HEK293 (cell line): ENCODE data around the gene RACK1.

Source experiments
- KLF10 ChIP-seq: fragments of 450-650 bp; IDR thresholded peaks from 2 replicates; pipeline ENCODE4 v1.5.1; 2018; ENCODE audit warnings: missing biosample characterization, mild to moderate bottlenecking, missing genetic modification characterization
- KLF16 ChIP-seq: fragments of 450-650 bp; formaldehyde crosslinking; IDR thresholded peaks from 2 replicates; pipeline ENCODE4 v1.5.1; 2017; ENCODE audit warnings: missing biosample characterization, missing genetic modification characterization
- KLF8 ChIP-seq: fragments of 450-650 bp; formaldehyde crosslinking; IDR thresholded peaks from 2 replicates; pipeline ENCODE4 v1.5.1; 2016; ENCODE audit warnings: missing biosample characterization, missing genetic modification characterization
- TRIM28 ChIP-seq: IDR thresholded peaks from 2 replicates; pipeline ENCODE4 v1.6.1; 2011; ENCODE audit warnings: low read length, control low read depth, borderline replicate concordance
- ZBTB11 ChIP-seq: fragments of 450-650 bp; formaldehyde crosslinking; conservative IDR thresholded peaks from 2 replicates; pipeline ENCODE4 v1.5.1; 2016; ENCODE audit warnings: low read depth, missing biosample characterization, missing genetic modification characterization
- ZBTB17 ChIP-seq: fragments of 450-650 bp; formaldehyde crosslinking; IDR thresholded peaks from 2 replicates; pipeline ENCODE4 v1.5.1; 2016; ENCODE audit warnings: missing biosample characterization, missing genetic modification characterization
- ZBTB6 ChIP-seq: fragments of 450-650 bp; formaldehyde crosslinking; IDR thresholded peaks from 2 replicates; pipeline ENCODE4 v1.5.1; 2017; ENCODE audit warnings: missing biosample characterization, missing genetic modification characterization
- ZBTB8A ChIP-seq: fragments of 450-650 bp; formaldehyde crosslinking; IDR thresholded peaks from 2 replicates; pipeline ENCODE4 v1.5.1; 2016; ENCODE audit warnings: missing biosample characterization, missing genetic modification characterization
- ZNF148 ChIP-seq: fragments of 450-650 bp; formaldehyde crosslinking; IDR thresholded peaks from 2 replicates; pipeline ENCODE4 v1.5.0; 2017; ENCODE audit warnings: missing biosample characterization, missing genetic modification characterization, borderline replicate concordance
- ZNF221 ChIP-seq: fragments of 450-650 bp; formaldehyde crosslinking; IDR thresholded peaks from 2 replicates; pipeline ENCODE4 v1.5.1; 2017; ENCODE audit warnings: missing biosample characterization, missing genetic modification characterization, borderline replicate concordance
- ZNF341 ChIP-seq: fragments of 450-650 bp; formaldehyde crosslinking; IDR thresholded peaks from 2 replicates; pipeline ENCODE4; 2016; ENCODE audit warnings: low read depth, missing biosample characterization, missing genetic modification characterization
- ZNF366 ChIP-seq: fragments of 450-650 bp; formaldehyde crosslinking; conservative IDR thresholded peaks from 2 replicates; pipeline ENCODE4 v1.5.1; 2016; ENCODE audit warnings: missing biosample characterization, missing genetic modification characterization
- ZNF391 ChIP-seq: fragments of 450-650 bp; formaldehyde crosslinking; IDR thresholded peaks from 2 replicates; pipeline ENCODE4 v1.5.1; 2016; ENCODE audit warnings: low read depth, missing biosample characterization, missing genetic modification characterization, borderline replicate concordance
- ZNF449 ChIP-seq: fragments of 450-650 bp; formaldehyde crosslinking; IDR thresholded peaks from 2 replicates; pipeline ENCODE4 v1.5.1; 2017; ENCODE audit warnings: missing biosample characterization, mild to moderate bottlenecking, missing genetic modification characterization, moderate library complexity
- ZNF600 ChIP-seq: fragments of 450-650 bp; formaldehyde crosslinking; IDR thresholded peaks from 2 replicates; pipeline ENCODE4 v1.5.1; 2016; ENCODE audit warnings: missing biosample characterization, missing genetic modification characterization
- ZNF610 ChIP-seq: fragments of 450-650 bp; formaldehyde crosslinking; IDR thresholded peaks from 2 replicates; pipeline ENCODE4 v1.5.1; 2016; ENCODE audit warnings: missing biosample characterization, missing genetic modification characterization, borderline replicate concordance
- ZNF707 ChIP-seq: fragments of 450-650 bp; formaldehyde crosslinking; IDR thresholded peaks from 2 replicates; pipeline ENCODE4 v1.5.1; 2016; ENCODE audit warnings: missing biosample characterization, missing genetic modification characterization
- ZNF792 ChIP-seq: fragments of 450-650 bp; formaldehyde crosslinking; IDR thresholded peaks from 2 replicates; pipeline ENCODE4 v1.5.1; 2016; ENCODE audit warnings: missing biosample characterization, missing genetic modification characterization

Gene RACK1

GRCh38 chr5:181188700-181189362 is 54.9 kb downstream of the RACK1 start (continued):
- TF ChIP-seq ZNF221: 0 out of 2 replicates have a peak, but pooled peaks have one; percentile 81
- TF ChIP-seq ZNF449 (tag by site-specific recombination): peak; percentile 81
- TF ChIP-seq KLF8: no peak; the same call in none of the 2 replicates
- peak; percentile 93 for TF ChIP-seq ZBTB8A (tag by site-specific recombination)
- no peak for TF ChIP-seq TRIM28
- peak; percentile 20; the same call in 1 of the 2 replicates for TF ChIP-seq ZBTB11 (tag by site-specific recombination)
- no peak for TF ChIP-seq ZNF341 (tag by site-specific recombination)
- TF ChIP-seq ZNF792 (tag by site-specific recombination): no peak
- peak; percentile 57; the same call in 1 of the 2 replicates for TF ChIP-seq ZNF610 (tag by site-specific recombination)
- TF ChIP-seq ZNF148 (tag by site-specific recombination): no peak
- TF ChIP-seq ZNF391 (tag by site-specific recombination): no peak
- peak; percentile 49; the same call in 1 of the 2 replicates for TF ChIP-seq KLF10 (tag by site-specific recombination)
- TF ChIP-seq ZBTB6: peak; percentile 49; the same call in 1 of the 2 replicates
- TF ChIP-seq ZNF366 (tag by site-specific recombination): 0 out of 2 replicates have a peak, but pooled peaks have one; percentile 36
- no peak for TF ChIP-seq ZNF707 (tag by site-specific recombination)
- TF ChIP-seq ZNF600 (tag by site-specific recombination): peak; percentile 71
- TF ChIP-seq KLF16 (tag by site-specific recombination): no peak
- peak; percentile 97 for TF ChIP-seq ZBTB17 (tag by site-specific recombination)
